GM12872 (cell line): ENCODE results near the gene IFNAR2.

Source experiments
- TF ChIP-seq, protein P1 (sequence below): IDR thresholded peaks from 3 replicates; pipeline ENCODE4 v1.5.1; 2011; ENCODE audit warnings: low read depth, mild to moderate bottlenecking, low read length, moderate library complexity; ENCODE audit not compliant: insufficient read depth

Gene IFNAR2

GRCh38 chr21:33273044-33273443 lies 43.3 kb downstream of the IFNAR2 start:
- TF ChIP-seq, protein P1, sequence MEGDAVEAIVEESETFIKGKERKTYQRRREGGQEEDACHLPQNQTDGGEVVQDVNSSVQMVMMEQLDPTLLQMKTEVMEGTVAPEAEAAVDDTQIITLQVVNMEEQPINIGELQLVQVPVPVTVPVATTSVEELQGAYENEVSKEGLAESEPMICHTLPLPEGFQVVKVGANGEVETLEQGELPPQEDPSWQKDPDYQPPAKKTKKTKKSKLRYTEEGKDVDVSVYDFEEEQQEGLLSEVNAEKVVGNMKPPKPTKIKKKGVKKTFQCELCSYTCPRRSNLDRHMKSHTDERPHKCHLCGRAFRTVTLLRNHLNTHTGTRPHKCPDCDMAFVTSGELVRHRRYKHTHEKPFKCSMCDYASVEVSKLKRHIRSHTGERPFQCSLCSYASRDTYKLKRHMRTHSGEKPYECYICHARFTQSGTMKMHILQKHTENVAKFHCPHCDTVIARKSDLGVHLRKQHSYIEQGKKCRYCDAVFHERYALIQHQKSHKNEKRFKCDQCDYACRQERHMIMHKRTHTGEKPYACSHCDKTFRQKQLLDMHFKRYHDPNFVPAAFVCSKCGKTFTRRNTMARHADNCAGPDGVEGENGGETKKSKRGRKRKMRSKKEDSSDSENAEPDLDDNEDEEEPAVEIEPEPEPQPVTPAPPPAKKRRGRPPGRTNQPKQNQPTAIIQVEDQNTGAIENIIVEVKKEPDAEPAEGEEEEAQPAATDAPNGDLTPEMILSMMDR, result no peak

- TF ChIP-seq, protein P1, result no peak
Observed at GRCh38 chr21:33278721-33279120, 49.0 kb downstream of the IFNAR2 start.

DNA sequence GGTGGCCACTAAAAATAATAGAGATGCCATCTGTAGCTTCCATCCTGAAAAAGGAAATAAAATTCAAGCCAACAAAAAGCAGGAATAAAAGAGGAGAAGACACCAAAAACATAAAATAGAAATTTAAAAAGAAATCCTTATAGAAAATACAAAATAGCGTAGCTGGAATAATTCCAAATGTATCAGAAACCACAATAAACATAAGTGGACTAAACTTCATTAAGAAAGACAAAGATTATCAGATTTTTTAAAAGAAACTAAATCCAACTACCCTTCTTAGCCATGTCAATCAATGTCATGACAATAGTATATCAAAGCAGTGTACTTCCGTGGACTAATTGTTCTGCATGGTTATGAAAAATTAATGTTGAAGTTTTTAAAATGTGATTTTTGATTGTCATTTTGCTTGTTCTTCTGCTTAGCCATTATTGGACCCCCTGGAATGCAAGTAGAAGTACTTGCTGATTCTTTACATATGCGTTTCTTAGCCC lies 49.6 kb downstream of the IFNAR2 start:
- TF ChIP-seq, protein P1, result no peak
